ENCODE results near the gene NPS.

The NPS gene

DNA sequence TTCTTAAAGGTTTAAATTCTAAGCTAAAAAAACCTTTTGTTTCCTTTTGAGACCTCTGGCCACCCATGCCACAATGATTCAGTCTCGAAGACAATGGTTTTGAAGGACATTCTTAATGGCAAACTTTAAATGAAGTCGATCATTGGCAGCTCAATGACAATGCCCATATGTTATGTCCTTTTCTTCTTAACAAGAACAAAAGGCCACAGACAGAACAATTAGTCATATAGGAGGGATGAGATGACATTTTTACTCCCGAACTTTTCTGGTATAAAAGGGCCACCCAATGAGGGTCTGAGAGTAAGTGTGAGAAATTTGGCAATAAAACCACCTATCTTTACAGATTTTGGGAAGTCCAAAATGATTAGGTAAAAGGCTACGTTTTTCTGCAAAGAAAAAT is at the start of gene NPS:
Gene NPS (plus strand): TSS at position 301 of the 400 bp plus-strand sequence. CDS start 60 bp downstream, at position 361.
- FAIRE-seq (no peak), DNase-seq (ENCODE audit: low spot score) (no peak)

DNA sequence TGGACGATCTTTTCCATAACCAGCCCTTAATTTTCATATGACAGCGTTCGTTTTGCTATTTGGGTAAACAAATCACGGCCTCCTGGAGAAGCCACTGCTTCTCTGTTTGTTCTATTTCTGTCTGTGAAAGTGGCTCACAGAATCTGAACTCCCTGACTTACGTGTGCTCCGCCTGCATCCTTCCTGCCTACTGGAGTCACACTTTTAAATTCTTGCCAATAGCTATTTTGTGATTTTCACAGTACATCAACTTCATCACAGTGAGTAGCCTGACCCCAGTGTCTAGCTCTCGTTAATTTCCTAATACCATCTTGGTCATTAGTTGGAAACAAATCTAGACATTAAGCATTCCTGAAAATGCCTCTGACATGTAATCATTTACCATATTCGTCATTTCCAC is 49.0 kb upstream of the NPS start:
- FAIRE-seq: no peak

DNA sequence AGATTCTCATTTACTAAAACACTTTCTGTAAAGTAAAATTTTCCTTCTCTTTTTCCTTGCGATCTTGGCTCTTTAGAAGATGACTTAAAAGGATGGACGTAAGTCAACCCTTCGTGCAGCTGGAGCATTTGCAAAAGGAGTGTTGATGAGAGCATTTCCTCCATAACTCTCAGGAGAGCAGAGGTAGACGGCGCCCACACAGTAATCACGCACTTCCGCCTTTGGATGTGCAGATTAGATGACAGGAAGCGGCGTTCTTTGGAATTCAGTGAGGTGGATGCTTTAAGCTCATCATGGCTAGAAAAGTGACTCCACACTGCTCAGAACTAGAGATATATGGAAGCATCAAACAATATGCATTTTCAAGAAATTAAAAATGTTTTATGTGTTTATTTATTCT is 43.0 kb upstream of the NPS start:
- no peak for DNase-seq (ENCODE audit: low spot score)
- FAIRE-seq: no peak

More for the DNA sequence above, 49.0 kb upstream of the NPS start:
- no peak for DNase-seq (ENCODE audit: low spot score)

- DNase-seq (ENCODE audit: low spot score): no peak
- no peak for FAIRE-seq
Measured at GRCh38 chr10:127522298-127522697, 26.8 kb upstream of the NPS start.

GRCh38 chr10:127523476-127523875 is 25.6 kb upstream of the NPS start:
- no peak for FAIRE-seq
- no peak for DNase-seq (ENCODE audit: low spot score)

DNA sequence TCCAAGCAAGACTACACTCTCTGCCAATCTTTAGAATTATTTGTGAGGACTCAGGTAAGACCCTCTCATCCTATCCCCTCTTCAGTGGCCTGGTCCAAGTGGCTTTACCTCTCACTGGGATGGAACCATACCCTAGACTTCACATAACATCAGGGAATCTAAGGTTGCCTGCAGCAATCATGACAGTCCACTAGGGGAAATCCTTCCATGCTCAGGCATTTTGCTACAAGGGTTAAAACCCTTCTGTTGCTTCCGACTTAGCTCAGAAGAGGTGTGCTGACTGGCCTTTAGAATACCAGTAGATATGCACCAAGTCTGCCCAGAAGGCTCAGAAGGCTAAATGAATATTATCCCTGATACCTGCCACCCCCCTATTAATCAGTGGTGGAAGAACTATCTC is 24.9 kb upstream of the NPS start:
- DNase-seq (ENCODE audit: low spot score) (no peak), FAIRE-seq (no peak)

DNA sequence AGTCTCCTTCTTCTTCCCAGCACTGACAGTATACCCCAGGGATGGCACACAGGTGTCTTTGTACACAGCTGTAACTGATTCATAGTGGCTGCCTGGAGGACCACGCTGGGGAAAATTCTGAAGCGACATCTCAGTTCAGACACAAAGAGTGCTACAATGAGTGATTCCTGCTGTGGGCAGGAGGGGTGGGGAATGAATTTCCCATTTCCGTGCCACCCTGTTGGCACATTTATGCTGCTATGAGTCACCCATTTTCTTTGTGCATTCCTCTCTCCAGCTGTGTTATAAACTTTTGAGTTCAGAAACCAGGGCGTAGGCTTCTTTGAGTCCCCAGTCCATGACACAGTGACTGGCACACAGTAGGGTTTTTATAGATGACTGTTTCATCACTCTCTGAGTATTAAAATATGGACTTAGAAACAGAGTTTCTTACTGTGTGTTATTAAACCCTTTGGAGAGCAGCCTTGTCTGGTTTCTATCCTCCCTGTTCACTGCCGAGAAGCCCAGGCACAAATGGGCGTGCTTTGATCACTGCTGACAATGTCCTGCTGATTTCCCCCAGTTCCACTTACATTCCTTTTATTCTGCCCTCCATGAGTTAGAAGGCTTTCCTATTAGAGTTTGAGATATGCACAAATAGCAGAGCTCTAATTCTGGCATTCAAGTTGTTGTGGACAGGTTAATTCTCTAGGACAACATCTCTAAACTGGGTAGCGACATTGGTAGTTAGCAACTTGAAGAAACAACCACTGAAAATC is 24.0 kb upstream of the NPS start:
- FAIRE-seq (no peak), DNase-seq (ENCODE audit: low spot score) (peak; percentile 56)

GRCh38 chr10:127525686-127526085 is 23.4 kb upstream of the NPS start:
- no peak for FAIRE-seq
- DNase-seq (ENCODE audit: low spot score): no peak

DNA sequence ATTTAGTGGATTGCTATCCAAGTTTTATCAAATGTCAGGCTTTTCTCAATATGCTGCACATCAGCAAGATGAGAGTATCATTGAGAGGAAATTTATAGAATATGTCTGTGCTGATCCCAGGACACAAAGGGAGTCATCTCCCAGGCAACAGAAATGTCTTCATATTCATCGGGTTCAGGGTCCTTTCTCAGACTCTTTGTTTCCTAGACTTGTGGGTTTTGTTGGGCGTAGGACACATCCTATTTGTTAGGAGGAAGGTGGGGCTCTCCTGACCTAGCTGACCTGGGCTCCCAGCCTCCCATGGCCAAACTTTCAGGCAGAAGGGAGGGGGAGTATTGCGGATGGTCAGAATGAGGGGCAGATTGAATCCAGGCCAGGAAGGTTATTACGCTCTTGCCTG is 22.9 kb upstream of the NPS start:
- DNase-seq (ENCODE audit: low spot score) (no peak), FAIRE-seq (no peak)

- DNase-seq (ENCODE audit: low spot score) (peak; percentile 29), FAIRE-seq (no peak)
Measured at GRCh38 chr10:127527320-127527719, 21.8 kb upstream of the NPS start.

DNA sequence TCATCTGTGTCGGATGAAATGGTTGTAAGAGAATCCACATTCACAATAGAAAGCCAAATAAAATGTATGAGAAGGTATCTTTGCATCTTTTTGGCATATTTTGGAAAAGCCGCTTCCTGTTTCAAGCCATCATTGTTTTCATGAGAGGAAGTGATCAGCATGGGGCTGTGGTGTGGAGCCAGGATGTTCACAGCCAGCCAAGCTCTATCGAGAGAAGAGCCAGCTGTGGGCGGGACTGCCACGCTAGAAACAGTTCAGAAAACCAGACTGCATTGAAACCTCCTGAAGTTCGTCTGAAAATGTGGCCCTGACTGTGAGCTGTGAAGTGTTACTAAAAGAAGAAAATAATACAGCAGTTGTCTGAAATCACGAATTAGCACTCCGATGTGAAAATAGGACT is 21.2 kb upstream of the NPS start:
- FAIRE-seq (no peak), DNase-seq (ENCODE audit: low spot score) (no peak)

GRCh38 chr10:127532193-127532592 is 16.9 kb upstream of the NPS start:
- DNase-seq (ENCODE audit: low spot score) (no peak), FAIRE-seq (no peak)

- DNase-seq (ENCODE audit: low spot score) (no peak), FAIRE-seq (no peak)
Measured at GRCh38 chr10:127532659-127533058, 16.4 kb upstream of the NPS start.

- FAIRE-seq (no peak), DNase-seq (ENCODE audit: low spot score) (no peak)
Measured at GRCh38 chr10:127534074-127534473, 15.0 kb upstream of the NPS start.

- DNase-seq (ENCODE audit: low spot score) (no peak), FAIRE-seq (no peak)
Measured at GRCh38 chr10:127534496-127534895, 14.6 kb upstream of the NPS start.

DNA sequence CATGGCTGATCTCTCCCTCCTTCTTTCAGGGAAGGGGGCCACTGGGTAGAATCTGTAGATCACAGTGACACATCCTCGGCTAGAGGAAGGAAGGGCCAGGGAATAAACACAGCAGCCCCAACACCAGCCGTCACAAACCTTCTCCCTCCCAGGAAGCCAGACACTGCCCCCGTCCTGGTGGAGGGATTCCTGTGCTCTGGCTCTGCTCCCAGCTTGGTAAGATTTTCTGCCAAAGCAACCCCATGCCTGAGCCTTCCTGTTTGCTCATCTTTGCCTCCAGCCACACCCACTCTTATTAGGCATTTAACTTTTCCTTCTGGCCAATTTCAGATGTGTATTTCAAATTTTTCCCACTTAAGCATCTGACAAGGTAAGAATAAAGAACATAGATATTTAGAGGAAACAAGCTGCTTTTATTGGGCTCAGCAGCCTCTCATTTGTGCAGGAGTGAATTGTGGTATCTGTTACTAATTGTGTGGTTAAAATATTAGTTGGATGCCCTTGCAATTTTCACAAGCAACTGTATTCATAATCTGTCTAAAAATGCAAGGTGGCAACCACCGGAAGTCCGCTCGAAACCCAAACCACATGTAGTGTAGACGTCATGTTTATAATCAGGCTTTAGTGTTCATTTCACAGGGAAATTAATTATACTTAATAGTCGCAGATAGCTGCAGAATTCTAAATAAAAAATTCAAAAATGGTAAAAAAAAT is 13.2 kb upstream of the NPS start:
- DNase-seq (ENCODE audit: low spot score): peak; percentile 47
- no peak for FAIRE-seq

DNA sequence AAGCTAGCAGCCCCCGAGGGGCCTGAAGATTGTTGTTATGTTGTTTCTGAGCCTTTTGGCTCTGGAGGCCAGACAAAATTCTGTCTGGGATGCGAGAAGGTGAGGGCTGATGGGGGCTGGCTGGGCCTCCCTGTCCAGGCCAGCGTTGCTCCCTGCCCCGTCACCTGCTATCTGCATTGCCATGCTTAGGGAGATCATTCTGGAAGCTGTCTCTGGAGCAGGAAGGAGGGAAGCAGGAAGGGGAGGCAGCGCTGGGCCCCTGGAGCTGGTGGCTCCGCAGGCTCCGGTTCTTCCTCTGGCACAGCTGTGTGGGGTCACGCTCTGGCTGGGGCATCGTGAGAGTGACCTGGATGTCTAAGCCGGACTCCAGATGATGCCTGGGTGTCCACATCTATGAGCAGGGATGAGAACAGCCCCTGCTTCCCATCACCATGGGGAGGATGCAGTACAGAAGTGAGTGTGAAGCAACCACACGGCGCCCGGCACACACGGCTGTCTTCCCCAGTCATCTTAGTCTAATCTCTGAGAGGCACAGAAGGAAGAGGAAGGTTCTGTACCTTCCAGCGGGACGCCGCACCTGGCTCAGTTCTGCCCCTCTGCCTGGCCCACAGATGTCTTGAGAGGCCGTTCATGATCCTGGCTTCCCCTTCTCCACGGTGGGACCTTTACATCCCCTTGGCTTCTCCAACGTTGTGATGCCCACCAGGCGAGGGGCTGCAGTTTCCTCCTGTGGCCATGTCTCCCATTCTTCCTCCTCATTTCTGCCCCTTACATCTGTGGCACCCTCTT is 11.9 kb upstream of the NPS start:
- no peak for FAIRE-seq
- no peak for DNase-seq (ENCODE audit: low spot score)

- DNase-seq (ENCODE audit: low spot score) (no peak), FAIRE-seq (no peak)
Measured at GRCh38 chr10:127537924-127538323, 11.2 kb upstream of the NPS start.

- DNase-seq (ENCODE audit: low spot score) (no peak), FAIRE-seq (no peak)
Measured at GRCh38 chr10:127548022-127548421, 1.1 kb upstream of the NPS start.

- DNase-seq (ENCODE audit: low spot score): peak; percentile 21
- FAIRE-seq: no peak
Measured at GRCh38 chr10:127550861-127551260, 1.8 kb downstream of the NPS start.

GRCh38 chr10:127552446-127552845 is 3.3 kb downstream of the NPS start:
- FAIRE-seq: no peak

DNA sequence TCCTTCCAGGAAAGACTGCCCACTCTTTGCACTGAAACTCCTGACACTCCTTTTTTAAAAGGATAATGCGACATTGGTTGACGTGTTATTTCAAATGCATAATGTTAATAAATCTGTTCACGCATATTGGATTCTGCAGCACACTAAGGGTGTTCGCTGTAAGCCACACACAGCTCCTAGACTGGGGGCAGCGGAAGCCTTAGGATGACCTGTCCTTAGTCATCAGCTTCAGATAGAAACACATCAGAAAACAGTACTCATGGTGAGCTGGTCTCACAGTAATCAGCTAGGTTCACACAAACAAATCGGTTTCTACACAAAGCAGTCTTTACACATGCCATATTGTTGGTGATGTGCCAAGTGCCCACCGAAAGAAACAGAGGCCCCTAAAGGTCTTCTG is 4.3 kb downstream of the NPS start:
- DNase-seq (ENCODE audit: low spot score) (no peak), FAIRE-seq (no peak)

More at GRCh38 chr10:127552446-127552845, 3.3 kb downstream of the NPS start:
- no peak for DNase-seq (ENCODE audit: low spot score)
